IMR-90 (cell line): ENCODE results near the gene KIFC3. TPM values are rescaled to one million over a fixed set of nuclear protein-coding genes. Genes with fewer than 3 reads are reported as not detected.

Experiments used
- ATAC-seq: fragments of 200-7000 bp; cut with Tn5 transposase; 2 replicates; pipeline ENCODE4 v1.9.1; 2020; ENCODE audit warnings: low read depth, mild to moderate bottlenecking, moderate library complexity
- BruUV-seq: library from RNA; stranded (reverse); fragments of 400-500 nt; replicated peaks from 2 replicates; lab custom pipeline; 2021; lab: Mats Ljungman, UMichigan
- CTCF ChIA-PET: fragments of 300-600 bp; formaldehyde crosslinking; extraction: SDS; loops from one replicate; lab custom pipeline; 2021; ENCODE audit warnings: antibody characterized with exemption; lab: Yijun Ruan, JAX
- POLR2A ChIA-PET: fragments of 300-600 bp; sonication (Branson Sonifier 250); formaldehyde crosslinking; loops from one replicate; lab custom pipeline; 2022; ENCODE audit warnings: antibody characterized with exemption; ENCODE audit not compliant: unreplicated experiment; lab: Charles Lee
- DNase-seq: peaks from one replicate; pipeline ENCODE4 v3.0.0; 2013
- H2AFZ ChIP-seq: replicated peaks from 2 replicates; pipeline ENCODE3; 2013; ENCODE audit warnings: low read length, mild to moderate bottlenecking; ENCODE audit not compliant: poor library complexity
- H2AK5ac ChIP-seq: 2 replicates; pipeline ENCODE4 v1.6.1; 2013; ENCODE audit warnings: low read depth, low read length, inconsistent platforms
- H2AK9ac ChIP-seq: replicated peaks from 2 replicates; pipeline ENCODE3; 2013; ENCODE audit warnings: mild to moderate bottlenecking, low read depth, low read length, moderate library complexity; ENCODE audit not compliant: poor library complexity
- H2BK120ac ChIP-seq: 2 replicates; pipeline ENCODE4 v1.6.1; 2013; ENCODE audit warnings: low read depth, low read length, inconsistent platforms
- H2BK15ac ChIP-seq: 3 replicates; pipeline ENCODE4 v1.6.1; 2013; ENCODE audit warnings: low read depth, low read length, inconsistent platforms
- H2BK20ac ChIP-seq: 2 replicates; pipeline ENCODE4 v1.6.1; 2013; ENCODE audit warnings: low read depth, mild to moderate bottlenecking, inconsistent platforms, low read length, moderate library complexity
- H2BK5ac ChIP-seq: 2 replicates; pipeline ENCODE4 v1.6.1; 2013; ENCODE audit warnings: mild to moderate bottlenecking, low read depth, low read length, inconsistent platforms; ENCODE audit not compliant: poor library complexity, severe bottlenecking
- H3K14ac ChIP-seq: replicated peaks from 2 replicates; pipeline ENCODE4 v1.6.1; 2013; ENCODE audit warnings: low read depth, low read length, inconsistent platforms
- H3K18ac ChIP-seq: 2 replicates; pipeline ENCODE4 v1.6.1; 2013; ENCODE audit warnings: low read depth, low read length, control low read depth
- H3K23ac ChIP-seq: 2 replicates; pipeline ENCODE4 v1.6.1; 2013; ENCODE audit warnings: low read depth, low read length, inconsistent platforms
- H3K27ac ChIP-seq: 2 replicates; pipeline ENCODE4 v1.5.1; 2013; ENCODE audit warnings: mild to moderate bottlenecking, control low read depth, low read length; ENCODE audit not compliant: insufficient read depth
- H3K27me3 ChIP-seq: 2 replicates; pipeline ENCODE4 v1.6.1; 2013; ENCODE audit warnings: low read length; ENCODE audit not compliant: control insufficient read depth, insufficient read depth
- H3K36me3 ChIP-seq: 2 replicates; pipeline ENCODE4 v1.6.1; 2013; ENCODE audit warnings: low read length, mixed read lengths; ENCODE audit not compliant: control insufficient read depth, insufficient read depth
- H3K4ac ChIP-seq: 2 replicates; pipeline ENCODE4 v1.6.1; 2013; ENCODE audit warnings: low read depth, low read length, inconsistent platforms
- H3K4me1 ChIP-seq: 2 replicates; pipeline ENCODE4 v1.6.1; 2013; ENCODE audit warnings: low read length, mixed read lengths; ENCODE audit not compliant: control insufficient read depth, insufficient read depth
- H3K4me2 ChIP-seq: 2 replicates; pipeline ENCODE4 v1.6.1; 2013; ENCODE audit warnings: low read depth, mild to moderate bottlenecking, control low read depth, low read length, moderate library complexity
- H3K4me3 ChIP-seq: 2 replicates; pipeline ENCODE4 v1.5.1; 2013; ENCODE audit warnings: low read depth, mild to moderate bottlenecking, control low read depth, low read length, moderate library complexity; ENCODE audit not compliant: insufficient read depth
- H3K56ac ChIP-seq: 2 replicates; pipeline ENCODE4 v1.6.1; 2013; ENCODE audit warnings: low read length, inconsistent platforms; ENCODE audit not compliant: insufficient read depth; ENCODE audit errors: extremely low read depth
- H3K79me1 ChIP-seq, 2 experiments: 2 replicates each; pipeline ENCODE4 v1.6.1; 2013; ENCODE audit warnings: low read length in 2 of 2, inconsistent platforms in 1 of 2, low read depth in 1 of 2
- H3K9ac ChIP-seq: 2 replicates; pipeline ENCODE4 v1.6.1; 2013; ENCODE audit warnings: low read depth, low read length, control low read depth
- H3K9me1 ChIP-seq: 2 replicates; pipeline ENCODE4 v1.6.1; 2013; ENCODE audit warnings: low read length, inconsistent platforms; ENCODE audit not compliant: insufficient read depth
- H3K9me3 ChIP-seq: 2 replicates; pipeline ENCODE4 v1.6.1; 2013; ENCODE audit warnings: low read length; ENCODE audit not compliant: control insufficient read depth, insufficient read depth
- H4K20me1 ChIP-seq: 2 replicates; pipeline ENCODE4 v1.6.1; 2013; ENCODE audit warnings: low read length, inconsistent platforms; ENCODE audit not compliant: insufficient read depth
- H4K5ac ChIP-seq: 2 replicates; pipeline ENCODE4 v1.6.1; 2013; ENCODE audit warnings: mild to moderate bottlenecking, low read depth, low read length, control low read depth
- H4K8ac ChIP-seq, 2 experiments: 2 replicates each; pipeline ENCODE4 v1.6.1; 2013; ENCODE audit warnings: low read depth in 2 of 2, low read length in 2 of 2, control low read depth in 1 of 2, inconsistent platforms in 1 of 2
- H4K91ac ChIP-seq: 2 replicates; pipeline ENCODE4 v1.6.1; 2013; ENCODE audit warnings: low read depth, low read length, inconsistent platforms; ENCODE audit not compliant: insufficient read depth
- BHLHE40 ChIP-seq: fragments of 150-350 bp; IDR thresholded peaks from 2 replicates; pipeline ENCODE4 v1.6.1; 2016; ENCODE audit warnings: mild to moderate bottlenecking, low read depth, low read length
- RFX5 ChIP-seq: IDR thresholded peaks from 2 replicates; pipeline ENCODE4 v1.8.0; 2012; ENCODE audit warnings: low read depth, mild to moderate bottlenecking, low read length, moderate library complexity
- SMC3 ChIP-seq: fragments of 150-350 bp; IDR thresholded peaks from 2 replicates; pipeline ENCODE4 v1.6.1; 2016; ENCODE audit warnings: low read depth, mild to moderate bottlenecking, antibody characterized with exemption, low read length, moderate library complexity
- WGBS, 2 experiments: methylation state at CpG; one replicate each; pipeline versions ENCODE4 v1.1.5 to v1.1.7; 2013; ENCODE audit warnings: missing lambda C conversion rate in 2 of 2; ENCODE audit not compliant: insufficient read length in 1 of 2; ENCODE audit errors: extremely low coverage in 2 of 2; 5-methylcytosine and 5-hydroxymethylcytosine counted together
- dilution Hi-C: fragments of 300-500 bp; cut with HindIII; formaldehyde crosslinking; loops from one replicate; pipeline ENCODE4 v1.14.3; 2018; ENCODE audit warnings: low sequenced_read_pairs; ENCODE audit not compliant: unreplicated experiment
- in situ Hi-C: fragments of 300-500 bp; cut with MboI; formaldehyde crosslinking; loops from 3 replicates; pipeline ENCODE4 v1.14.3; 2019; ENCODE audit warnings: low sequenced_read_pairs, inconsistent platforms, mixed read lengths
- intact Hi-C: fragments of 100-400 bp; cut with micrococcal nuclease; formaldehyde crosslinking; loops from 2 replicates; pipeline ENCODE4 v1.10.0; 2022
- polyA plus RNA-seq, 3 experiments: library from polyadenylated mRNA; depleted of rRNA; stranded (reverse); fragments of >200 nt; gene quantifications; 2 replicates each; pipeline ENCODE4 v1.2.3, GENCODE V29; 2012; ENCODE audit warnings: low replicate concordance in 1 of 3
- total RNA-seq: library from RNA; depleted of rRNA; stranded (reverse); fragments of >200 nt; gene quantifications from 2 replicates; pipeline ENCODE4 v1.2.3, GENCODE V29; 2012

Gene KIFC3
- total and polyA plus RNA-seq, 2 of the 4 experiments (the other 2 are of a cell fraction) = 48.6 to 62.5 TPM

DNA sequence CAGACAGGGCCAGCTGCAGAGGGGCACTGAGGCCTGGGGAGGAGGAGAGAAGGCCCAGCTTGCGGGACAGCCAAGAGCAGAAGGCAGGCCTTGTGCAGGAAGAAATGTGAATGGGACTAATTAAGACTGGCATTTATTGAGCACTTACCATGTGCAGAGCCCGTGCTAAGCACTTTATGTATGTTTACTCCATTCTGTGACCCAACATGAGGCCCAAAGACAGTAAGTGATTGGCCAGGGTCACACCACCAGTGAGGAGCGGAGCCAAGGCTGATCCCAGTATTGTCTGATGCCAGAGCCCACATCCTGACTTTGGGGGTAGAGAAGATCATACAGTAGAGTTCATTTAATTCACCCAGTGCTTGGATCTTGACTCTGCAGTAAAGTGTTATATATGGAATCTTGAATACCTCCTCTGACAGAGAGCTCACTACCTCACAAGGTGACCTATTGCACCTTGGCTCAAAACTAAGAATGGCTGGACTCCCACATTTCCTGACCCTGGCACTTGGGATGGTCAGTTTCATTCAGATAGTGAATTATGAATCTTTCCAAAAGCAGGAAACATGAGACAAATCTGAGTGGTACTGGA, 53.1 kb downstream of the KIFC3 start:
- Histone ChIP-seq H2BK20ac (no peak overlapping the region), H3K14ac (no peak overlapping the region), H3K4me2 (no peak overlapping the region), H3K4me3 (no peak overlapping the region), H2BK15ac (no peak overlapping the region), H3K79me1 (no peaks in the 10 kb centered on the region), H3K27me3 (no peaks in the 10 kb centered on the region), H3K9ac (no peak overlapping the region), H2BK5ac (no peak overlapping the region), H4K20me1 (no peaks in the 10 kb centered on the region), H3K9me3 (no peaks in the 10 kb centered on the region), H2AK5ac (no peak overlapping the region), H3K9me1 (no peaks in the 10 kb centered on the region), H3K4me1 (no peaks in the 10 kb centered on the region), H2AFZ (no peak overlapping the region), H3K56ac (no peak overlapping the region), H3K18ac (no peak overlapping the region), H3K4ac (no peak overlapping the region), H3K36me3 (peaks cover 20% of the 10 kb centered on the region), H2AK9ac (no peak overlapping the region), H2BK120ac (no peak overlapping the region), H4K5ac (no peak overlapping the region), H3K27ac (no peak overlapping the region), H4K8ac (no peak overlapping the region), H4K91ac (no peak overlapping the region), H3K23ac (no peak overlapping the region)
- POLR2A ChIA-PET = no interaction called here
- intact Hi-C loops (no loop called here), dilution Hi-C loops (no loop called here), in situ Hi-C loops (no loop called here)
- no CpG with 5 or more reads among the region's 3 CpGs for WGBS, 2 experiments
- ATAC-seq = no peak
- CTCF ChIA-PET = no interaction called here
- BruUV-seq = no TSS peak
- no peak for TF ChIP-seq SMC3
- TF ChIP-seq BHLHE40 = no peak
- no peak for TF ChIP-seq RFX5
- no peak for DNase-seq
